GM18907 (cell line): ENCODE measurements around the gene WFDC5.

Experiments
- ATAC-seq: cut with Tn5 transposase; IDR thresholded peaks from one replicate; pipeline ENCODE4 v1.9.1; 2021; ENCODE audit warnings: mild to moderate bottlenecking, moderate library complexity; ENCODE audit not compliant: unreplicated experiment

Gene WFDC5

GRCh38 chr20:45115829-45116228 is 855 bp upstream of the WFDC5 start:
- no peak for ATAC-seq

GRCh38 chr20:45115386-45115774 is 406 bp upstream of the WFDC5 start:
- no peak for ATAC-seq

GRCh38 chr20:45113865-45114264 is 1.1 kb downstream of the WFDC5 start:
- no peak for ATAC-seq

- no peak for ATAC-seq
These were observed 2.2 kb downstream of the WFDC5 start for GRCh38 chr20:45112754-45113153.

- no peak for ATAC-seq
These were observed 3.0 kb downstream of the WFDC5 start for GRCh38 chr20:45111799-45112471.

GRCh38 chr20:45111285-45111684 is 3.7 kb downstream of the WFDC5 start:
- ATAC-seq, result no peak

GRCh38 chr20:45110301-45110700 is 4.7 kb downstream of the WFDC5 start:
- no peak for ATAC-seq

- no peak for ATAC-seq
These were observed 5.3 kb downstream of the WFDC5 start for GRCh38 chr20:45109634-45110033.

GRCh38 chr20:45105317-45105716 is 9.7 kb downstream of the WFDC5 start:
- no peak for ATAC-seq

GRCh38 chr20:45104786-45105185 is 10.2 kb downstream of the WFDC5 start:
- no peak for ATAC-seq

- no peak for ATAC-seq
These were observed 11.9 kb downstream of the WFDC5 start for GRCh38 chr20:45103072-45103471.

- no peak for ATAC-seq
These were observed 13.6 kb downstream of the WFDC5 start for GRCh38 chr20:45101333-45101850.

GRCh38 chr20:45100563-45101245 is 14.3 kb downstream of the WFDC5 start, which contains the start of gene KCNS1:
Gene KCNS1 (minus strand): TSS chr20:45101127. CDS start chr20:45099236, 1,891 bp downstream.
- no peak for ATAC-seq

- no peak for ATAC-seq
These were observed 16.7 kb downstream of the WFDC5 start for GRCh38 chr20:45098103-45098773.

- ATAC-seq, result no peak
These were observed 17.4 kb downstream of the WFDC5 start for GRCh38 chr20:45097485-45098102.

- ATAC-seq, result no peak
These were observed 18.2 kb downstream of the WFDC5 start for GRCh38 chr20:45096781-45097180.

GRCh38 chr20:45095805-45096238 is 19.2 kb downstream of the WFDC5 start:
- ATAC-seq, result no peak

- no peak for ATAC-seq
These were observed 20.0 kb downstream of the WFDC5 start for GRCh38 chr20:45094864-45095574.

- no peak for ATAC-seq
These were observed 20.8 kb downstream of the WFDC5 start for GRCh38 chr20:45094201-45094600.

GRCh38 chr20:45092898-45093297 is 22.1 kb downstream of the WFDC5 start:
- ATAC-seq, result no peak

GRCh38 chr20:45091366-45091765 is 23.6 kb downstream of the WFDC5 start:
- ATAC-seq, result no peak
